Caco-2 (cell line): ENCODE measurements around the gene ZNF408. TPM values are rescaled to one million over a fixed set of nuclear protein-coding genes. Genes with fewer than 3 reads are reported as not detected.
"Not testable (repeated sequence)": the region's sequence is repeated elsewhere in the genome, so short reads cannot be mapped to it uniquely, and the experiment has no call there.

ENCODE experiments used
- BruUV-seq: library from RNA; stranded (reverse); fragments of 400-500 nt; replicated peaks from 2 replicates; lab custom pipeline; 2021; lab: Mats Ljungman, UMichigan
- CTCF ChIA-PET: fragments of 300-600 bp; sonication (Branson Sonifier 250); formaldehyde crosslinking; loops from one replicate; lab custom pipeline; 2022; ENCODE audit warnings: antibody characterized with exemption; lab: Charles Lee
- POLR2A ChIA-PET: fragments of 300-600 bp; sonication (Branson Sonifier 250); formaldehyde crosslinking; loops from one replicate; lab custom pipeline; 2022; ENCODE audit warnings: antibody characterized with exemption; lab: Charles Lee
- DNase-seq, 2 experiments: peaks; one replicate each; pipeline versions ENCODE4 v3.0.0 to v3.0.0-alpha.2; 2020 to 2022
- H3K27me3 ChIP-seq: replicated peaks from 2 replicates; pipeline ENCODE4 v1.6.0; 2011; ENCODE audit warnings: low read length; ENCODE audit not compliant: control insufficient read depth, insufficient read depth
- H3K36me3 ChIP-seq: 2 replicates; pipeline ENCODE4 v1.5.1; 2011; ENCODE audit warnings: low read length; ENCODE audit not compliant: control insufficient read depth, insufficient read depth
- H3K4me1 ChIP-seq: fragments of 250-450 bp; sonication (Bioruptor Pico); 2 replicates; pipeline ENCODE4 v1.5.1; 2020; ENCODE audit warnings: mild to moderate bottlenecking
- H3K4me3 ChIP-seq: 2 replicates; pipeline ENCODE4 v1.5.1; 2011; ENCODE audit warnings: low read depth, mild to moderate bottlenecking, control low read depth, low read length
- H3K9me3 ChIP-seq: fragments of 250-450 bp; sonication (Bioruptor Pico); 2 replicates; pipeline ENCODE4 v1.5.1; 2020; ENCODE audit warnings: mild to moderate bottlenecking, moderate library complexity
- H3K27ac Mint-ChIP-seq: one replicate; pipeline ENCODE4 v1.8.0; 2022; ENCODE audit warnings: mixed read lengths; ENCODE audit not compliant: unreplicated experiment
- H3K27me3 Mint-ChIP-seq: one replicate; pipeline ENCODE4 v1.8.0; 2022; ENCODE audit warnings: mixed read lengths; ENCODE audit not compliant: insufficient read depth, unreplicated experiment
- H3K36me3 Mint-ChIP-seq: one replicate; pipeline ENCODE4 v1.8.0; 2022; ENCODE audit warnings: mild to moderate bottlenecking, mixed read lengths; ENCODE audit not compliant: insufficient read depth, unreplicated experiment
- H3K4me1 Mint-ChIP-seq: one replicate; pipeline ENCODE4 v1.8.0; 2022; ENCODE audit warnings: low read depth, mixed read lengths; ENCODE audit not compliant: unreplicated experiment
- H3K4me3 Mint-ChIP-seq: one replicate; pipeline ENCODE4 v1.8.0; 2022; ENCODE audit warnings: mild to moderate bottlenecking, moderate library complexity, mixed read lengths; ENCODE audit not compliant: unreplicated experiment
- H3K9me3 Mint-ChIP-seq: one replicate; pipeline ENCODE4 v1.8.0; 2022; ENCODE audit warnings: mixed read lengths; ENCODE audit not compliant: unreplicated experiment
- intact Hi-C: fragments of 100-400 bp; cut with micrococcal nuclease; formaldehyde crosslinking; loops from one replicate; pipeline ENCODE4 v1.10.0; 2022; ENCODE audit not compliant: unreplicated experiment
- total RNA-seq: library from RNA; stranded (reverse); gene quantifications from 2 replicates; pipeline ENCODE4 v1.2.3, GENCODE V29; 2022
- TF ChIP-seq, protein P1 (sequence below), 2 experiments: fragments of 200-600 bp in 1 of 2; IDR thresholded peaks; 1 replicate in 1 of 2; 2 replicates in 1 of 2; pipeline versions ENCODE4 v1.5.1 to v1.8.0; 2011 to 2022; ENCODE audit warnings: antibody characterized with exemption in 1 of 2, control low read depth in 1 of 2, inconsistent platforms in 1 of 2, low read depth in 1 of 2, low read length in 1 of 2, mild to moderate bottlenecking in 1 of 2, moderate library complexity in 1 of 2; ENCODE audit not compliant: insufficient read depth in 1 of 2, severe bottlenecking in 1 of 2, unreplicated experiment in 1 of 2

The ZNF408 gene
- total RNA-seq, 1 experiment from 2014 or later = 23.3 TPM

DNA sequence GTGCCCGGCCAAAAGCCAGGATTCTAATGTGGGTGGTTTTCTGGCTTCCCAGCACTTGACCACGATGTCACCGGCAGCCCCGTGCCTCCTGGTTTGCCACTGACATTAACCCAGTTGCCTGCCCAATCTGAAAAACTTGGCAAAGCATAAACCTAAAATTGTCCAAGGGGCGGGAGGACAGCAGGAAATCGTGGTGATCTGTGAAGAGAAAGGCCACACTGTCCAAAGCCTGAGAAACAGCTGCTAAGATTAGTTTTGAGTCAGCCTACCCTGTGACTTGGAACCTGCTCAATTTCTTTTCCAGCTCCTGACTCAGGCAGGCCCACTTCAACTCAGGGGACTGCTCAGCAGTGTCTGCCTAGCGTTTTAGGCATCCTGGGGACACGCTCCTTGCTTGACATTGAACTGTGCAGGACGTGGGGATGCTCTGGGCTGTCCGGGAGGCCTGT is 10.0 kb downstream of the ZNF408 start:
- H3K36me3 ChIP-seq = no peaks in the 10 kb centered on the region
- Mint-ChIP-seq H3K27me3 (no peaks in the 10 kb centered on the region), H3K9me3 (no peaks in the 10 kb centered on the region), H3K36me3 (peaks cover 22% of the 10 kb centered on the region), H3K4me3 (no peak overlapping the region), H3K27ac (no peak overlapping the region), H3K4me1 (peaks cover 7% of the 10 kb centered on the region)
- DNase-seq = no peak
- TF ChIP-seq, protein P1, sequence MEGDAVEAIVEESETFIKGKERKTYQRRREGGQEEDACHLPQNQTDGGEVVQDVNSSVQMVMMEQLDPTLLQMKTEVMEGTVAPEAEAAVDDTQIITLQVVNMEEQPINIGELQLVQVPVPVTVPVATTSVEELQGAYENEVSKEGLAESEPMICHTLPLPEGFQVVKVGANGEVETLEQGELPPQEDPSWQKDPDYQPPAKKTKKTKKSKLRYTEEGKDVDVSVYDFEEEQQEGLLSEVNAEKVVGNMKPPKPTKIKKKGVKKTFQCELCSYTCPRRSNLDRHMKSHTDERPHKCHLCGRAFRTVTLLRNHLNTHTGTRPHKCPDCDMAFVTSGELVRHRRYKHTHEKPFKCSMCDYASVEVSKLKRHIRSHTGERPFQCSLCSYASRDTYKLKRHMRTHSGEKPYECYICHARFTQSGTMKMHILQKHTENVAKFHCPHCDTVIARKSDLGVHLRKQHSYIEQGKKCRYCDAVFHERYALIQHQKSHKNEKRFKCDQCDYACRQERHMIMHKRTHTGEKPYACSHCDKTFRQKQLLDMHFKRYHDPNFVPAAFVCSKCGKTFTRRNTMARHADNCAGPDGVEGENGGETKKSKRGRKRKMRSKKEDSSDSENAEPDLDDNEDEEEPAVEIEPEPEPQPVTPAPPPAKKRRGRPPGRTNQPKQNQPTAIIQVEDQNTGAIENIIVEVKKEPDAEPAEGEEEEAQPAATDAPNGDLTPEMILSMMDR (IDR thresholded peaks at IDR 0.05; ENCODE audit: insufficient read depth in 1 of 2, low read depth in 1 of 2, low read length in 1 of 2, severe bottlenecking in 1 of 2, unreplicated experiment in 1 of 2) = no peak
- ChIA-PET POLR2A (no interaction called here), CTCF (no interaction called here)
- intact Hi-C loops = no loop called here
- no TSS peak for BruUV-seq
- no peaks in the 10 kb centered on the region for H3K27me3 ChIP-seq
- no peaks in the 10 kb centered on the region for H3K9me3 ChIP-seq
- no peak overlapping the region for H3K4me3 ChIP-seq
- no peaks in the 10 kb centered on the region for H3K4me1 ChIP-seq

DNA sequence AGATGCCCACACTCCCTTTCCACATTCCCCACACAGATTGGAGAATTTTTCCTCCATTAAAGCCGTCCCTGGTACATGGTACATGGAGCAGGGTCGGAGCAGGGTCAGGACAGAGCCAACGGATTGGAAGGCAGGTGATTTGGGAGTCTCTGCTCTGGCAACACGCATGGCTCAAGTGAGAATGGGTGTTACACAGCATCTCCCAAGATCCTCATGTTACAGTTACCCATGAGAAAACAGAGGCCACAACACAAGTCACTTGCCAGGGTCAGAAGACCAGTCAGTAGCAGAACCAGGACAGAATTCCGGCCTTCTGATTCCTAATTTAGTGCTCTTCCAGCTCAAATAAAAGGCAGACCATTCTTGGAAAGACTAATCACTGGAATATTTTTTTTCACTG is 10.5 kb downstream of the ZNF408 start:
- Histone ChIP-seq H3K9me3 (no peaks in the 10 kb centered on the region), H3K4me3 (no peak overlapping the region), H3K27me3 (no peaks in the 10 kb centered on the region), H3K4me1 (no peaks in the 10 kb centered on the region), H3K36me3 (no peaks in the 10 kb centered on the region)
- intact Hi-C loops = no loop called here
- no peak overlapping the region for H3K4me3 Mint-ChIP-seq
- TF ChIP-seq, protein P1 (IDR thresholded peaks at IDR 0.05; ENCODE audit: insufficient read depth in 1 of 2, low read depth in 1 of 2, low read length in 1 of 2, severe bottlenecking in 1 of 2, unreplicated experiment in 1 of 2) = no peak
- ChIA-PET POLR2A (no interaction called here), CTCF (no interaction called here)
- peaks cover 21% of the 10 kb centered on the region for H3K36me3 Mint-ChIP-seq
- DNase-seq = no peak
- no peaks in the 10 kb centered on the region for H3K27me3 Mint-ChIP-seq
- H3K4me1 Mint-ChIP-seq = peaks cover 7% of the 10 kb centered on the region
- H3K27ac Mint-ChIP-seq = no peak overlapping the region
- no TSS peak for BruUV-seq
- H3K9me3 Mint-ChIP-seq = no peaks in the 10 kb centered on the region

DNA sequence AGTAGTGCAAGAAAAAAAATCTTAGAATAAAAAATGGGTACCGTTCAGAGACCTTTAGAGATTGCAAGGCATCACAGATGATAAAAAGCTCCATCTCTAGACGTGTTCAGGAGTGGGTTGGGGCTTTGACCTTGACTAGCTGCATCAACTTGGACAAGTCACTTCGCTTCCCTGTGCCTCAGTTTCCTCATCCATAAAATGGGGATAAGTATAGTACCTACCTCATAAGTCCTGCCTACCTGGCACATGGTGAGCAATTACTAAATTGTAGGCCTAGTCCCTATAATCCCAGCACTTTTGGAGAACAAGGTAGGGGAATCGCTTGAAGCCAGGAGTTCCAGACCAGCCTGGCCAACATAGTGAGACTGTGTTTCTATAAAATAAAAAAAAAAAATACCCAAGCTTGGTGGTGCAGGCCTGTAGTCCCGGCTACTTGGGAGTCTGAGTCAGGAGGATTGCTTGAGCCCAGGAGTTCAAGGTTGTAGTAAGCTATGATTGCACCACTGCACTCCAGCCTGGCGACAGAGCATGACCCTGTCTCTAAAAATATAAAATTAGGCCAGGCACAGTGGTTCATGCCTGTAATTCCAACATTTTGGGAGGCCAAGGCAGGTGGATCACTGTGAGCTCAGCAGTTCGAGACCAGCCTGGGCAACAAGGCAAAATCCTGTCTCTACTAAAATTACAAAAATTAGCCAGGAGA is 12.2 kb downstream of the ZNF408 start:
- Mint-ChIP-seq H3K27ac (no peak overlapping the region), H3K4me1 (no peaks in the 10 kb centered on the region), H3K36me3 (peaks cover 6% of the 10 kb centered on the region), H3K4me3 (no peak overlapping the region), H3K9me3 (no peaks in the 10 kb centered on the region), H3K27me3 (no peaks in the 10 kb centered on the region)
- no TSS peak for BruUV-seq
- CTCF ChIA-PET = no interaction called here
- no peak overlapping the region for H3K4me3 ChIP-seq
- POLR2A ChIA-PET = no interaction called here
- no peaks in the 10 kb centered on the region for H3K36me3 ChIP-seq
- peaks cover 7% of the 10 kb centered on the region for H3K4me1 ChIP-seq
- intact Hi-C loops = no loop called here
- DNase-seq = no peak
- no peaks in the 10 kb centered on the region for H3K9me3 ChIP-seq
- H3K27me3 ChIP-seq = no peaks in the 10 kb centered on the region
- TF ChIP-seq, protein P1 (IDR thresholded peaks at IDR 0.05; ENCODE audit: insufficient read depth in 1 of 2, low read depth in 1 of 2, low read length in 1 of 2, severe bottlenecking in 1 of 2, unreplicated experiment in 1 of 2) = no peak

DNA sequence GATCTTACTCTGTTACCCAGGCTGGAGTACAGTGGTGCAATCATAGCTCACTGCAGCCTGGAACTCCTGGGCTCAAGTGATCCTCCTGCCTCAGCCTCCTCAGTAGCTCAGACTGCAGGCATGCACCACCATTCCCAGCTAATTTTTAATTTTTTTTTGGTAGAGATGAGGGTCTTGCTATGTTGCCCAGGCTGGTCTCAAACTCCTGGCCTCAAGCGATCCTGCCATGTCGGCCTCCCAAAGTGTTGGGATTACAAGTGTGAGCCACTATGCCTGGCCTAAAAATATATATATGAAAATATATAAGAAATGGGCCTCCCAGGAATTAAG is 17.0 kb downstream of the ZNF408 start:
- peaks cover 34% of the 10 kb centered on the region for H3K4me1 ChIP-seq
- BruUV-seq, H3K36me3 ChIP-seq, H3K36me3 Mint-ChIP-seq, H3K9me3 ChIP-seq, H3K4me3 ChIP-seq, H3K27me3 ChIP-seq, H3K4me3 Mint-ChIP-seq, H3K27me3 Mint-ChIP-seq, POLR2A ChIA-PET, H3K9me3 Mint-ChIP-seq, DNase-seq: not testable (repeated sequence)
- intact Hi-C loops = loop anchor here (1.0 to 5.0 kb wide), 2 partner anchors 17 to 165 kb away; partner anchors contain the start of gene ARHGAP1
- Mint-ChIP-seq H3K4me1 (peaks cover 11% of the 10 kb centered on the region), H3K27ac (peak overlapping the region; percentile 92)
- CTCF ChIA-PET = interaction anchor here (1.1 kb wide), 1 partner anchor 17 kb away, joined by 3 read pairs; the partner anchor contains the start of genes ARHGAP1 and ZNF408
